H1 (cell line): ENCODE measurements around the gene DCP1B. TPM values are rescaled to one million over a fixed set of nuclear protein-coding genes. Genes with fewer than 3 reads are reported as not detected.

Experiments used
- CTBP2 ChIP-seq: IDR thresholded peaks from 2 replicates; pipeline ENCODE4 v1.7.0; 2011; ENCODE audit warnings: borderline replicate concordance, mild to moderate bottlenecking, moderate library complexity, mixed read lengths, low read length; ENCODE audit not compliant: insufficient read depth, insufficient read length
- EGR1 ChIP-seq: IDR thresholded peaks from 2 replicates; pipeline ENCODE4 v1.6.1; 2011; ENCODE audit warnings: low read depth, low read length, borderline replicate concordance
- HDAC2 ChIP-seq, 2 experiments: fragments of 300-600 bp in 1 of 2; sonication (generic) in 1 of 2; IDR thresholded peaks; 2 replicates each; pipeline ENCODE4 v1.6.1; 2011 to 2012; ENCODE audit warnings: low read depth in 2 of 2, low read length in 2 of 2, mild to moderate bottlenecking in 2 of 2, moderate library complexity in 2 of 2, borderline replicate concordance in 1 of 2, inconsistent platforms in 1 of 2
- RAD21 ChIP-seq, 2 experiments: IDR thresholded peaks in 1 of 2; conservative IDR thresholded peaks in 1 of 2; 2 replicates each; pipeline ENCODE4 v1.6.1; 2011; ENCODE audit warnings: low read depth in 2 of 2, low read length in 2 of 2, improper control_type of control experiment in 1 of 2, inconsistent platforms in 1 of 2, mild to moderate bottlenecking in 1 of 2, moderate library complexity in 1 of 2
- RBBP5 ChIP-seq: IDR thresholded peaks from 2 replicates; pipeline ENCODE4 v1.7.1; 2012; ENCODE audit warnings: low read depth, mild to moderate bottlenecking, inconsistent platforms, low read length, moderate library complexity, borderline replicate concordance
- RXRA ChIP-seq: IDR thresholded peaks from 2 replicates; pipeline ENCODE4 v1.6.1; 2011; ENCODE audit warnings: low read depth, mild to moderate bottlenecking, low read length, moderate library complexity; ENCODE audit not compliant: insufficient read depth
- SIRT6 ChIP-seq: IDR thresholded peaks from one replicate; pipeline ENCODE4 v1.7.1; 2012; ENCODE audit warnings: low read length, inconsistent platforms
- TBP ChIP-seq: IDR thresholded peaks from 2 replicates; pipeline ENCODE4 v1.6.1; 2011; ENCODE audit warnings: low read depth, low read length, improper control_type of control experiment
- polyA plus RNA-seq, 7 experiments: library from polyadenylated mRNA; depleted of rRNA in 3 of 7; stranded (reverse) in 5 of 7; unstranded in 2 of 7; fragments of >200 nt in 5 of 7; fragments of 200-250 nt in 2 of 7; gene quantifications; 1 replicate in 5 of 7; 2 replicates in 1 of 7; 4 replicates in 1 of 7; pipeline versions ENCODE4 v1.2.1 to v1.2.3, GENCODE V29; 2011 to 2013; ENCODE audit warnings: missing spikeins in 2 of 7, mixed read lengths in 2 of 7
- total RNA-seq: library from RNA; stranded (reverse); fragmentation: NEBNext Ultra II Directional; extraction: Animal tissue kit (Norgen Biotek cat#: 25700); gene quantifications from 2 replicates; pipeline ENCODE4 v1.2.1, GENCODE V29; 2021

DCP1B gene
- total and polyA plus RNA-seq, 2 of the 8 experiments (the other 6 are each of a cell fraction or from before 2014, with no cell fraction given): 14.8 to 29.0 TPM

GRCh38 chr12:1972856-1973317 is 31.4 kb downstream of the DCP1B start (continued):
- no peak for TF ChIP-seq SIRT6
- TF ChIP-seq RBBP5: no peak
- TF ChIP-seq RXRA: no peak
- no peak for TF ChIP-seq CTBP2
- no peak for TF ChIP-seq RAD21 (IDR thresholded peaks at IDR 0.05 in 1 of 2, conservative IDR thresholded peaks at IDR 0.05 in 1 of 2; ENCODE audit: low read depth in 2 of 2, low read length in 2 of 2)
- no peak for TF ChIP-seq TBP
- TF ChIP-seq EGR1: no peak
- TF ChIP-seq HDAC2 (IDR thresholded peaks at IDR 0.05; ENCODE audit: borderline replicate concordance in 1 of 2, low read depth in 2 of 2, low read length in 2 of 2): no peak
